Measurements from ENCODE around the gene PTPRK.
"Not testable (repeated sequence)": the region's sequence is repeated elsewhere in the genome, so short reads cannot be mapped to it uniquely, and the experiment has no call there.

PTPRK gene

DNA sequence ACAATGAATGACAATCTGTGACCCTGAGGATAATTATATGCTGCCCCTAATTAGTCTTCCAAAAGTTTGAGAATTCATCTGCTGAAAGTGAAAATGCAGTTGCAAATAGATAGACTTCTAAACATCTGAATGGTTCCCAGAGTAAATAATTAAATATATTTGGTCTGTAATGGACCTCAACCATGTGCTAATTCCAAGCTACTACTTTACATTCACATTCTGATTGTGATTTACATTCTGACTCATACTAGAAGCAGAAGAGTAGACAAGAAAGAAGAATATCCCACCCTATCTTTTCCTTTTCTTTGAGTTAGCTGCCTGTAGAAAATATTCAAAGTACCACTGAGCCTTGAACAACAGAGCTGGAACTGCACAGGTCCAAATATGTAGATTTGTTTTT is 80.8 kb downstream of the PTPRK start:
- no peak for DNase-seq (ENCODE audit: low read depth in 2 of 2)

DNA sequence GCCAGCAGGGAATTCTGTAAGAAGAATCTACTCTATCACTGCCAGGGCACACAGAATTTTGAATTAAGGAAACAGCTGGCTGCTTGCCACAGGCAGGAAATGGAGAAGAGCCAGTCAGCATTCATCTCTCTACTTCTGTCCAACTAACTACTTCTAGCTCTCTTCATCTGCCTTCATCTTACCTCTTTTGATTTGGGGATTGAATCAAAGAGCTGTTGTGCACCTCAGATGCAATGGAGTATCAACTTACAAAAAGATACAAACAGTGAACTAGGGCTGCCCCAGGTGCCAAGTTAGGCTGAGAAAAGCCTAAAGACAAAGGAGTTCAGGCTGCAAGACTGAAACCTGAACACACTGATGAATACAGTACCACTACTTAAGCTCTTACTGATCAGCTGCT is 82.0 kb downstream of the PTPRK start:
- DNase-seq (ENCODE audit: low read depth in 2 of 2), result no peak

DNA sequence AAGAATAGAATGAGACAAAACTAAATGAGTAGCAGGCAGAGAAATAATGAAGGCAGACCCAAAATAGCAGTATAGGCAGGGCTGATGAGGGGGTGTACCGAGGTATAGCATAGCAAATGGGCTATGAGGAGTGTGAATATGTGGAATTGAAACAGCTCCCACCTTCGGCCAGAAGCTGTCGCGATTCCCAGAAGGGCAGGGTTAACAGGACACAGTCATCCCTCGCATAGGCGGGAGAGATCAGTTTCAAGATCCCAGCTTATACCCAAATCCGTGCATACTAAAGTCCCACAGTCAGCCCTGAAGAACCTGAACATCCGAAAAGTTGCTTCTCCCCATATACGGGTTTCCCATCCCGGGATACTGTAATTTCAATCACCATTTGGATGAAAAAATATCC is 82.7 kb downstream of the PTPRK start:
- DNase-seq (ENCODE audit: low read depth in 2 of 2), result no peak

DNA sequence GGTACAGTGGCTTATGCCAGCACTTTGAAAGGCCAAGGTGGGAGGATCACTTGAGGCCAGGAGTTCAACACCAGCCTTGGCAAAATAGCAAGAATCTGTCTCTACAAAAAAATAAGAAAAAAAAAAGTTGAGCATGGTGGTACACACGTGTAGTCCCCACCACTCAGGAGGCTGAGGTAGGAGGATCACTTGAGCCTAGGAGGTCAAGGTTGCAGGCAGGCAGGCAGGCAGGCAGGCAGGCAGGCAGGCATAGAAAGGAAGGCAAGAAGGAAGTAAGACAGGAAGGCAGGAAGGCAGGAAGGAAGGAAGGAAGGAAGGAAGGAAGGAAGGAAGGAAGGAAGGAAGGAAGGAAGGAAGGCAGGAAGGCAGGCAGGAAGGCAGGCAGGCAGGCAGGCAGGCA is 85.6 kb downstream of the PTPRK start:
- DNase-seq (ENCODE audit: low read depth in 2 of 2), result not testable (repeated sequence)

DNA sequence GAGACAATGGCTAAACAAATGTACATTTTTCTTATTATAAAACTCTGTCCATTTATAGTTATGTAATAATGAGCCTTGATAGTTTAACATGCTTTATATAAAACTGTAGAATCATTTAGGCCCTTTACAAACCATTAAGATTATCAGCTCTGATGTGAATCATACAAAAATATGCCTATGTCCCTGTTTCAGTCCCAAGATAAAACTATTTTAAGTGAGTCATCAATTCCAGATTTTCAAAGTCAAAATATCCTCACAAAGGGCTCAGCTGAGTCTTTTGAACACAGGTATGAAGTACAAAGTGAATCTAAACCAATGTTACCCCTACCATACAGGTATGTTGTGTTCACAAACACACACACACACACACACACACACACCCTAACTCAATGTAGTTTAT is 88.0 kb downstream of the PTPRK start:
- no peak for DNase-seq (ENCODE audit: low read depth in 2 of 2)

DNA sequence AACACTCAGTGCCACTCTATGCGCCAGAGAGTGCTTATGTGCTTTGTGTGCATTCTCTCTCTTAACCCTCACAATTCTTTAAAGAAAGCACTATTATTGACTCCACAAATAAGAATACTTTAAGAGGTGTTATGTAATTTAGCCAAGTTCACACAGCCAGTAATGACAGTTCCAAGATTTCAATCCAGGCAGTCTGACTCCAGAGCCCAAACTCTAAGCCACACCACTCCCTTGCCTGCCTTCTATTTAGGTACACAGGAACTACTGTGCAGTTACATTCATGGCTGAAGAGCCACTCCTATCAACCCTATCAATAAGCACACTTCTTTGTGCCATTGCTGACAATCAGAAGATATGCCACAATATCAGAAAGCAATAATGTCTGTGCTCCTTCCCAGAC is 93.3 kb downstream of the PTPRK start:
- no peak for DNase-seq (ENCODE audit: low read depth in 2 of 2)

DNA sequence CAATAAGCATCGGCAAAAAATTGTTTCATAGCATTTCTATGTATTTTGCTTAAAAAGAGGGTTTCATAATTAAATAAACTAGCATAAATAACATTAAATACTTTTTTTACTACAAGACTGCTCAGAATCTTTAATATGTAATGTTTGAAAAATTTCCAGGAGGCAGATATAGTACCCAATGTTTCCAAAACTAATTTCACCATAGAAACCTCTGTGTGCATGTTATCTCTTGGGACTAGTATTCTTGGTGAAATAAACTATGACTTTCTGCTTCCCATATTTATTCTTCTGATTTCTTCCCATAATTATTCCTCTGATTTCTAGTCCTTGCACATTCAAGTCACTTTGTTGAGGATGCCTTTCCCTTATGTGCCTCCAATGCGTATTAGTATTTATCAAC is 94.5 kb downstream of the PTPRK start:
- no peak for DNase-seq (ENCODE audit: low read depth in 2 of 2)

DNA sequence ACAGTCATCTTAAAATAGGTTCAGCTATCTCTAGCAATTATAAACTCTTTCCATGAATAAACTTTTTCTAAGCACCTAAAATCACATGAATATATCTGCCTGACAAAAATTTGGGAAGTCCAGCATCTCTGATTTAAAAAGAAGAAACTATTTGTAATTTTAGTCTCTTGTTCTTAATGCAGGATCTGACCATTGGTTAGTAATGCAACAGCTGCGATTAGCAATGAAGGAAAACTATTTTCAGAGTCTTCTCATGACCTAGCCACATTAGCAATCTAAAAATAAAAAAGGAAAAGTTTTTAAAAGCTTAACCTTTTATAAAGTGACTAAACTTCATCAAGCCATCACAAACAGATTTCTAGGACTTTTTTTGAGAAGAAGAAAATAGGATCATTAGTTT is 97.5 kb downstream of the PTPRK start:
- DNase-seq (ENCODE audit: low read depth in 2 of 2), result no peak

DNA sequence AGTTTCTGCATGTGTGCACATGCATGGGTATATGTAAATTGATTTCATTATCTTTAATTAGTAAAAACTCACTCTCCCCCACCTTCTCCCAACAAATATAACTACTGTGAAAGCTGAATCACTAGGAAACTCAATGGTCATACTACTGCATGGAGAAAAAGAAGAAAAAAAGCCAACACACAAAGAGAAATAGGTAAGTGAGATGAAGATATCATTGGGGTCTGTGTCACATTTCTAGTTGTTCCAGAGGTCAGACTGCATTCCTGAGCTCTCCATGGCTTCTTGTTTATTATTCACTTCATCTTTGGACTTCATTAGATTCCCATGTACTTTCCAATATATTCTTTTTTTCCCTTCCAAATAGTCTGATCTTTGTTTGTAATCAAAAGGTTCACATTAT is 98.2 kb downstream of the PTPRK start:
- DNase-seq (ENCODE audit: low read depth in 2 of 2), result no peak

DNA sequence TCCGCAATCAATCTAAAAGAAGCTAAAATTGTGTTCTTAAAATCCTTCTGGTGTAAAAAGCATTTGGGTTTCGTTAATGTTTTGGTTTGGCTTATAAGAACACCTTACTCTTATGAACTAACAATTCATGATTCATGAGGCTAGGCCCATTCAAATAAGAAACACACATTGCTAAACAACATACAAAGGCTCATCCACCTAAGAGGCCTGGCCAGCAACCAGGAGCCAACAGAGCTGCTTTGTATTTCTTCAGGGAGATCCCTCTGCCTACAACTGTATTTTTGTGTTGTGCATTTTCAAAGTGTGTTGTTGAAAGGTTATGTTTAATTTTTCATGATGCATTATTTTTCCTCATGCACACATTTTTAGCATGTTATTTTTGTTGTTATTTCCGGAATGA is 98.6 kb downstream of the PTPRK start:
- DNase-seq (ENCODE audit: low read depth in 2 of 2), result no peak

DNA sequence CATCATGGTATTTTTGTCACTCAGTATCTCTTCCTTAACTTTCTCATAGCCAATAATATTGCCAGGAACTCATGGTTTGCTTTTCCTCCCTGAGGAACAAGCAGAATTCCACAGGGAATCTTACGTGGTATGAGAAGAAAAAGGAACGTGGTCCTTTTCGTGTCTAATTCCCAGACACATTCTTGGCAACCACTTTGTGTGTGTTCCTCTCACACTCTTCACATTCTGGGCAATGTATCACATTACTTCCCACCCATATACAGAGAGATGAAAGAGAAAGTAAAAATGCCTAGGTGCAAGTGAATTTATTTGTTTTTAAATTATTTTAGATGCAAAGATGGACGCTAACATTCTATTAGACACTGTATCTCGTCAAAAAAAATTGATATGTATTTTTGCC is 102.7 kb downstream of the PTPRK start:
- DNase-seq (ENCODE audit: low read depth in 2 of 2), result no peak

DNA sequence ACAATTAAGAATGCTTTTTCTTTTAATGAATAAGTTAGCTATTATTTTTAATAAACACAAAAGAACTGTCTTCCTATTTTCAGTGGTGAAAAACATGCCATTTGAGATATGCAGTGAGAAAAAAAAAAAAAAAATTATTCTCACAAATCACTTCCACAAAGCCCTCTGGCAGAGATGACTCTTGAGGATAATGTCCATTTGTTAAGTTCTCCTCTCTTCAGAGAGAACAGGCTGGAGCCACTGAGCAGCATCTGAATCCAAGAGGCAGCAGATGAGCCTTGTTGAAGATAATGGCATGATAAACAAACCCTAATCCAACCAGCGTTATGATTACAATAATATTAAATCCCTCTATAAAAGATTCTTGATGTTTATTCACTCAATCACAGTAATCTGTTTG is 105.0 kb downstream of the PTPRK start:
- DNase-seq (ENCODE audit: low read depth in 2 of 2), result no peak

DNA sequence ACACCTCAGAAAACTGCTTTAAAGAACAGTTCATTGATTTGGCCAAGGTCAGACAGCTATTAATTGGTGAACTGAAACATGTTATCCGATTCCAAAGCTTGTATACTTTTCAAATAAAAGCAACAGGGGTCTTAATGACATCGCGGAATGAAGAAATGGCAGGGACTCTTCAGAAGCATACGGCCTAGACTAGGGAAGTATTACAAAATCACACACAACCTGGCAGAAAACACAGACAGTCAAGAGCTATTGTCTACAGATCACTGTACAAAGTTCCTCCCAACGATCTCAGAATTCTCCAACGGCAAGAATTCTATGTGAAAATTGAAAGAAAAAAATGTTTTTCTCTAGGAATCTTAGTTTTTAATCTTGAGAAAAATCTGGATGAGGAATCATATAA is 105.5 kb downstream of the PTPRK start:
- no peak for DNase-seq (ENCODE audit: low read depth in 2 of 2)

DNA sequence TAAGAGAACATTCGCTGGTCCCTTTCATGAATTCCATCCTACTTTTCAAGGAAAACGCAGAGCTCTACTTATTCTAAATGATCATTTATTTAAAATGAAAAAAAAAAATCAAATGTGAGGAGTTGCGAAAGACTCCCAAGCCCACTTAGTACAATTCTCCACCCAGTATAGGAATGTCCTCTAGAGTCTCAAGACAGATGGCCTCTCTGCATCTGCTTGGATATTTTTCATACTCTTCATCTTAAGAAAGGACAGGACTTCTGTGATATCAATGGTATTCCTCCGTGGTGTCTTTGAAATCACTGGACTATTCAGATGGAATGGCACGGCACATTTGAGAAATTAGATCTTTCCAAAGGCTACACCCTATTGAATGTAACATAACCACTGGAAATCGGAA is 107.1 kb downstream of the PTPRK start:
- no peak for DNase-seq (ENCODE audit: low read depth in 2 of 2)

DNA sequence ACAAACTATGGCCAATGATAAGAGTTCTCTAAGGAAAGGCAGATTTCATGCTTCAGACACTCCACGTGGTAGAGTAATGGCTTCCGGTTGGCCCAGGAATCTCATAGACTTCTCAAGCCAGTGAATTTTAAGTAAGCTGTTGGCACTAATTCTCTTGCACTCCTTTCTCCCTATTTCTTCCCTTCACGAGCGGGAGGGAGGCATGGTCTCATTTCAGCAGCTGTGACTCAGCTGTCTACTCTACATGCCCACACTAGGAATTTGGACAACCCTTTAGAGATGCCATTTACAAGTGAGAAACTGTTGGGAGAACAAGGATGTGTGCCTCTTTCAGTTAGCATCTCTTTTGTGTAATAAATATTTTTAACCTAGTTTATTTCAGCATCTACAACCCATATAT is 107.7 kb downstream of the PTPRK start:
- no peak for DNase-seq (ENCODE audit: low read depth in 2 of 2)

DNA sequence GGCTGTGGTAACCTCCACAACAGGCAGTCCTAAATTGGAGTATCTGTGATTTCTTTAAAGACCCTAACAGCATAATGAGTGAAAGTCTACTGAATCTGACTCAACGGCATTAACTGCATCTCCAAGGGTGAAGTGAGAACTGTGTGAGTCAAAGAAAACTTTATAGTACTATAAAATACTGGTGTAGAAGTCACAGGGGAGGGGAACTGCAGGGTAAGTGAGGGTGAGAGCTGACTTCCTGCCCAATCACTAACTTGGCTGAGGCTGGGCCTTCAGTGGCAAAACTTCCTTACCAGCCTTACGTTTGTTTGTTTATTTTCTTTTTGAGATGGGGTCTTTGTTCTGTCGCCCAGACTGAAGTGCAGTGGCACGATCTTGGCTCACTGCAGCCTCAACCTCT is 109.8 kb downstream of the PTPRK start:
- no peak for DNase-seq (ENCODE audit: low read depth in 2 of 2)

DNA sequence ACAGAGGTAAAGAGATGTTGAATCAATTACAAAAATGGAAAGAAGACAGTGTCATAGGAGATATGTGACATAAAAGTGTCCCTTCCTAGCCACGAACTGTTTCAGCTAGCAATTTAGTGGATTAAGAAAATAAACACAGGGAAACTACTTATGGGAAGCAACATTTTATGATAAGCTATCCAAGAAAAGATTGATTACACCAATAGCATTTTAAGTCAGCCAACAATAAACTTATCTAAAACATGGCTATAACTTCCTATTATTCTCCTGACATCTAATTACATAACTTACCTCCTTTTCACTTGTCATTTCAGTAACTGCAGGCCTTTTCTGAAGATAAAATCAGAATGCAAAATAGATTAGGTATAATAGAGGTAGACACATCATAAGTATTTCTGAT is 111.4 kb downstream of the PTPRK start:
- no peak for DNase-seq (ENCODE audit: low read depth in 2 of 2)

DNA sequence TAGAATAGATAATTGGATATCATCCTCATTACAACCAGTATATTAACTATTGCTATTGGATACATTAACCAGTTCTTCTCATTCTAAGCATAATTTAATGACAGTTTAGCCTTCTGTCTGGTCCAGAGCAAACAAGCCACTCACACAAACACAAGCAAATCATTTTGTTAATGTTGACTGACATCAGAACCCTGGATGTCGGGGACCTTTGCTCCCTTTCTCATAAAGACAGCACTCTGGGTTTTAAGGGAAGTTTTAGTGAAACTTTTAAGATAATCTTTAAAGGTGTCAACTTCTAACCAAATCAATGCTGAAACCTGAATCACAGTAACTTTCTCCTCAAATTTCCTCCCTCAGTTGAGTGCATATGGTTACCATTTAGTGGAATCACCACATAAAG is 113.9 kb downstream of the PTPRK start:
- DNase-seq (ENCODE audit: low read depth in 2 of 2), result no peak

DNA sequence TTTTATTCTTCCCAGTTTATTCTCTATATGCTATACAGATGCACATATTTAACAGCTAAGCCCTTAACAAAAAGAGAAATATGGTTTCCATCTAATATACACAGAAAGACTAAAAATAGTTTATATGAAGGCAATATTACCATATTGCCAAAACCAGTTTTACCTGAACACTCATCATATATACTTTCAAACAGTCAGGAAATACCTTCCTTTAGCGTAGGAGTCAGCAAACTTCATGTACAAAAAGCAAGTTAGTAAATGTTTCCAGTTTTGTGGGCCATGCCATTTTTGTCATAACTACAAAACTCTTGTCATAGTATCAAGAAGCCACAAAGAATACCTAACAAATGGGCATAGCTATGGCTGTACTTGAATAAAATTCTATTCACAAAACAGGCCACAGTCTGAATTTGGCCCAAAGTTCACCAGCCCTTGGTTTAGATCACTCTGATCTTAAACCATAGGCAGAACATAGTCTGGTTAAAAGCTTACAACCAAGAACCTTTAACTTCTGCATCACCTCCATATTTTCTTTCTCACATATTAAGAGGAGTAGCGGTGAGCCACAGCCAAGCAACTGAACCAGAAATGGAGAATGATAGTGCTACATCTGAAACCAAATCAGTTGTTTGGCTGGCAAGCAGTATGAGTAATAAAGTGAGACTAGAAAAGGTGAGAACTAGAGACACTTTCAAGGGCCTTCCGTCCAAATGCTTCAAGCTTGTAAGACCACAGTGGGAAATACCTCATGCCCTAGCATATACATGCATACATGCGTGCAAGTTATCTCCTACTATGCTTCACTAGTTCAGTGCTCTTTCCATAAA is 116.6 kb downstream of the PTPRK start:
- no peak for DNase-seq (ENCODE audit: low read depth in 2 of 2)

DNA sequence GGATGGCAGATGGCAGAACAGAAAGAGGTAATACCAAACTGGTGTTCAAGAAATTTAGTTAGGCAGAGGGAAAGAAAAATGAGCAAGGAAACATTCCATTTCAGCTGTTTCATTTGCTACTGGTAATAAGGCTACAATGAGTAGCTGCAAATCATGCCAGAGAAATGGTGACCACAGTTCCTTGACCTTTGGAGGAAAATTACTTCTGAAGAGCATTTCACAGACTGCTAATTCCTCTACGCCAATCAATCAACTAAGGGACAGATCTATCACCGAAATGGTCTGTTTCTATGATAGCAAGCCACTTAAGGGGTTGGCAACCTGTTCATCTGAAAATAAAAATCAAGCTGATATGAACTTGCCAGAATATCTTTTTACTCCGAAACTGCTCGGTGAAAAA is 119.5 kb downstream of the PTPRK start:
- no peak for DNase-seq (ENCODE audit: low read depth in 2 of 2)

DNA sequence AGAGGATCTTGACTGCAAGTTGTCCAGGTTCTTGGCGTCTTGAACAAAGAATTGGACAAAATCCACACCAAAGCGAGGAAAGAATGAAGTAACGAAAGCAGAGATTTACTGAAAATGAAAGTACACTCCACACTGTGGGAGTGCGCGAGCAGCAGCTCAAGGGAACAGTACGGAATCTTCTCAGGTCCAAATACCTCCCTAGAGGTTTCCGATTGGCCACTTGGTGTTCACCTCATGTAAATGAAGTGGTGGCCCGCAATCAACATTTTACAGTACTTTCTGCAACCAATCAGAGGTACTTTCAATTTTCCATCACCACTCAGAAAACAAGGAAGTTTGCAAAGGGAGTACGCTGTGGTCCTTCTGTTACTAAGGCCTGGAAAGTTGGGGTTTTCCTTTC is 122.4 kb downstream of the PTPRK start:
- DNase-seq (ENCODE audit: low read depth in 2 of 2), result no peak

DNA sequence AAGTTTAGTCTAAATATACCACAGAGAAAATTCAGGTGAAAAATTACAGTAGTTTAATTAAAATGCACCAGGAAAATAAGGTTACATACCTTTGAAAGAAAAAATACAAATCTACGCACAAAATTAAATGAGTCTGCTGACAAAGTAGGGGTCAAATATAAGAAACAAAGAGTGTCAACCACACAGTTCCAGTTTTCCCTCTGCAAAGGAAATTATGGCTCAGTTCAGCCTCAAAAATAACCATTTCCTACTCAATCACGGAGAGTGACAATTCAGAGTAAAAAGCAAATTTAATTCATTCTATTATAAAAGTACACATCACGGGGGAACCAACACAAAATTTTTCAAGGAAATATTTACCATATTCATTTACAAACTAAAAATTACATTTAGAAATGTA is 124.8 kb downstream of the PTPRK start:
- no peak for DNase-seq (ENCODE audit: low read depth in 2 of 2)

DNA sequence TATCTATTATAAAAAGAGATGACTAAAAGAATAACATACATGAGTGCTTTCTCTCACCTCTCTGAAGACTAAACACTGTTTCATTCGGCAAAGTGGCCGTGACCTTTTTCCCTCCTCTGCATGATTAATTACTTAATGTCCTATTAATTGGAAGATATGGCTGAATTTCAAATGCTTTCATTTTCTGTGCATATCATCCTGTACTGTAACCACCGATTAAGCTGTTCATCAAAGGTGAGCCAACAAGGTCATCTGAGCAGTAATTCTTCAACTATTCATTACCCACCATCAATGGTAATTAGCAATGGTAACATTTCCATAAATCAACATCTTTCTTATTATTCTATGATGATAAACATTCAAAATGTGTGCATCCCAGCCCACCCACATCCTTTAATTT is 125.2 kb downstream of the PTPRK start:
- no peak for DNase-seq (ENCODE audit: low read depth in 2 of 2)

DNA sequence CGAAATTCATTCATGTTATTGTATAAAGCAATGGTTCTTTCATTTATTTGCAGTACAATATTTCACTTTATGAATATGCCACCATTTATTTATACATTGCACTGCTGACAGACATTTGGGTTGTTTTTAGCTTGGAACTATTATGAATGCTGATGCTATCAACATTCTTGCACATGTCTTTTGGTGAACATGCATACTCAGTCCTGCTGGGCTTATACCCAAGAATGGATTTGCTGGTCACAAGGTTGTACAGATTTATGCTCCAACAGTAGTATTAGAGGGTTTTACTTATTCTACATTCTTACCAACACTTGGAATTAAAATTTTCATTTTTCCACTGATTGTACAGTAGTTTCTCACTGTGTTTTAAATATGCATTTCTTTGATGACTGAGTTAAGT is 126.2 kb downstream of the PTPRK start:
- DNase-seq (ENCODE audit: low read depth in 2 of 2), result no peak

All from stimulated activated CD8-positive, alpha-beta memory T cell treated with anti-CD3 and anti-CD28 coated beads, Interleukin-7, amount 100 ng/mL, for 1 hour (primary cell).